Sigmoid colon (tissue), 7 donors: ENCODE results near the gene FOXN3. TPM values are rescaled to one million over a fixed set of nuclear protein-coding genes. Genes with fewer than 3 reads are reported as not detected.
A peak's percentile ranks its signal among the peaks of the same experiment; 100 is the strongest.

Experiments used
- DNase-seq: peaks from one replicate; pipeline ENCODE4 v3.0.0-alpha.2; 2019
- H3K27ac ChIP-seq, 4 donors: fragments of 200-600 bp; sonication (generic); one replicate each; pipeline ENCODE4 v1.5.1; 2016 to 2019; ENCODE audit warnings: mild to moderate bottlenecking in 1 of 4
- H3K27me3 ChIP-seq, 3 donors: fragments of 200-600 bp; sonication (generic); one replicate each; pipeline ENCODE4 v1.5.1; 2019; ENCODE audit warnings: mild to moderate bottlenecking in 1 of 3
- H3K36me3 ChIP-seq, 4 donors: fragments of 200-600 bp; sonication (generic); one replicate each; pipeline ENCODE4 v1.5.1; 2016 to 2019
- H3K4me1 ChIP-seq, 4 donors: fragments of 200-600 bp; sonication (generic); one replicate each; pipeline ENCODE4 v1.5.1; 2017 to 2019
- H3K4me3 ChIP-seq, 4 donors: fragments of 200-600 bp; sonication (generic); one replicate each; pipeline ENCODE4 v1.5.1; 2017 to 2019; ENCODE audit warnings: mild to moderate bottlenecking in 2 of 4, moderate library complexity in 1 of 4
- H3K9me3 ChIP-seq, 4 donors: fragments of 200-600 bp in 3 of 4; sonication (generic) in 3 of 4; one replicate each; pipeline versions ENCODE4 v1.5.1 to v1.6.1; 2013 to 2019
- EP300 ChIP-seq, 4 donors: sonication (generic); formaldehyde crosslinking; IDR thresholded peaks; one replicate each; pipeline ENCODE4 v1.6.1; 2017; ENCODE audit warnings: antibody characterized with exemption in 4 of 4
- POLR2A ChIP-seq, 2 donors: fragments of 450-650 bp; IDR thresholded peaks; one replicate each; pipeline ENCODE4 v1.6.1; 2016; ENCODE audit warnings: antibody characterized with exemption in 2 of 2, mild to moderate bottlenecking in 2 of 2, moderate library complexity in 2 of 2
- POLR2AphosphoS5 ChIP-seq, 4 donors: sonication (generic); formaldehyde crosslinking; IDR thresholded peaks; one replicate each; pipeline ENCODE4 v1.6.1; 2017; ENCODE audit warnings: antibody characterized with exemption in 4 of 4
- WGBS, 2 donors: extraction: QIAGEN DNeasy Blood & Tissue Kit; methylation state at CpG; one replicate each; pipeline ENCODE4 v1.1.7; 2013; 5-methylcytosine and 5-hydroxymethylcytosine counted together
- intact Hi-C: fragments of 100-400 bp; cut with DNase I; formaldehyde crosslinking; loops from one replicate; pipeline ENCODE4 v1.15.1; 2023
- polyA plus RNA-seq, 3 donors: library from polyadenylated mRNA; stranded (reverse); fragments of 200-250 nt; gene quantifications; one replicate each; pipeline ENCODE4 v1.2.3, GENCODE V29; 2013
- total RNA-seq, 4 donors: library from RNA; depleted of rRNA; stranded (reverse); fragments of >200 nt; gene quantifications; one replicate each; pipeline ENCODE4 v1.1.0, GENCODE V29; 2016
- TF ChIP-seq, protein P1 (sequence below), 4 experiments: fragments of 450-650 bp in 3 of 4; fragments of 200-600 bp in 1 of 4; IDR thresholded peaks; one replicate each; pipeline ENCODE4 v1.5.1; 2016 to 2019; ENCODE audit warnings: antibody characterized with exemption in 4 of 4, mild to moderate bottlenecking in 3 of 4, moderate library complexity in 2 of 4
- donor health status: healthy with polysubstance abuse.
- donor health status: Bipolar disorder and iron deficiency.
- donor health status: healthy.

Gene FOXN3
- total and polyA plus RNA-seq, 7 donors = 24.6 to 146 (median 104) TPM

DNA sequence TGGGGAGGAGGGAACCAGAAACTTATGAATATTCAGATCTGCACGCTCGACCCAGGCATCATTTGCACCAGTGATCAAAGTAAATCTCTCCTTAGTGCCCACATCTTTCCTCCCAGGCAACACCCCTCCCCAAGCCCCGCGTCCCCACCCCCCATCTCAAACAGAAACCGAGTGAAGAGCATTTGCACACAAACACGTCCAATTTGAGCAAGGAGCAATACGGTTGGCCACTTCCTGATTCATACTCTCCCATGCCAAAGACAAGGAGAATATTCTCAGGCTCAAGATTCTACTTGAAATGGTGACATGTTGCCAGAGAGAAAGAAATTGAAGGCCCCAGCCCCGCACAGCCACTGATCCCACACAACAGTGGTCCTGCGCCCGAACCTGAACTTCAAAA is 7.1 kb downstream of the FOXN3 start:
- Histone ChIP-seq H3K36me3 (peaks cover 0 to 18% (median 4%) of the 10 kb centered on the region in 4 donors), H3K4me1 (peaks cover 0 to 65% (median 55%) of the 10 kb centered on the region in 4 donors), H3K9me3 (no peaks in the 10 kb centered on the region), H3K27me3 (no peaks in the 10 kb centered on the region), H3K27ac (peak overlapping the region in 3 of 4 donors; percentile 31 to 52 (median 40)), H3K4me3 (no peak overlapping the region)
- DNase-seq = peak; percentile 35
- 56 to 63% methylated on average over 10 of the region's 10 CpGs for WGBS, 2 donors
- intact Hi-C loops = loop anchor here (5.0 kb wide), 1 partner anchor 58 kb away; no protein-coding TSS in a partner anchor
- TF ChIP-seq EP300 (IDR thresholded peaks at IDR 0.05) (no peak), POLR2A (IDR thresholded peaks at IDR 0.05) (no peak), POLR2AphosphoS5 (IDR thresholded peaks at IDR 0.05) (no peak)
- TF ChIP-seq, protein P1, sequence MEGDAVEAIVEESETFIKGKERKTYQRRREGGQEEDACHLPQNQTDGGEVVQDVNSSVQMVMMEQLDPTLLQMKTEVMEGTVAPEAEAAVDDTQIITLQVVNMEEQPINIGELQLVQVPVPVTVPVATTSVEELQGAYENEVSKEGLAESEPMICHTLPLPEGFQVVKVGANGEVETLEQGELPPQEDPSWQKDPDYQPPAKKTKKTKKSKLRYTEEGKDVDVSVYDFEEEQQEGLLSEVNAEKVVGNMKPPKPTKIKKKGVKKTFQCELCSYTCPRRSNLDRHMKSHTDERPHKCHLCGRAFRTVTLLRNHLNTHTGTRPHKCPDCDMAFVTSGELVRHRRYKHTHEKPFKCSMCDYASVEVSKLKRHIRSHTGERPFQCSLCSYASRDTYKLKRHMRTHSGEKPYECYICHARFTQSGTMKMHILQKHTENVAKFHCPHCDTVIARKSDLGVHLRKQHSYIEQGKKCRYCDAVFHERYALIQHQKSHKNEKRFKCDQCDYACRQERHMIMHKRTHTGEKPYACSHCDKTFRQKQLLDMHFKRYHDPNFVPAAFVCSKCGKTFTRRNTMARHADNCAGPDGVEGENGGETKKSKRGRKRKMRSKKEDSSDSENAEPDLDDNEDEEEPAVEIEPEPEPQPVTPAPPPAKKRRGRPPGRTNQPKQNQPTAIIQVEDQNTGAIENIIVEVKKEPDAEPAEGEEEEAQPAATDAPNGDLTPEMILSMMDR (IDR thresholded peaks at IDR 0.05) = no peak

- peaks cover 0 to 18% (median 4%) of the 10 kb centered on the region in 4 donors for H3K36me3 ChIP-seq
- intact Hi-C loops = no loop called here
- DNase-seq = peak; percentile 20
- 77 to 78% methylated on average over 14 of the region's 14 CpGs for WGBS, 2 donors
- H3K27ac ChIP-seq = peak overlapping the region in 3 of 4 donors; percentile 31 to 52 (median 40)
- TF ChIP-seq POLR2A (IDR thresholded peaks at IDR 0.05) = no peak
- no peak for TF ChIP-seq EP300 (IDR thresholded peaks at IDR 0.05)
- TF ChIP-seq POLR2AphosphoS5 (IDR thresholded peaks at IDR 0.05) = no peak
- TF ChIP-seq, protein P1 (IDR thresholded peaks at IDR 0.05) = no peak
- H3K4me1 ChIP-seq = peaks cover 0 to 57% (median 48%) of the 10 kb centered on the region in 4 donors
- H3K4me3 ChIP-seq = no peak overlapping the region
- H3K9me3 ChIP-seq = no peaks in the 10 kb centered on the region
- H3K27me3 ChIP-seq = no peaks in the 10 kb centered on the region
Observed at GRCh38 chr14:89408907-89409700, 7.9 kb downstream of the FOXN3 start.

- no peak for DNase-seq
- no peak for TF ChIP-seq EP300 (IDR thresholded peaks at IDR 0.05)
- TF ChIP-seq POLR2A (IDR thresholded peaks at IDR 0.05) = no peak
- TF ChIP-seq, protein P1 (IDR thresholded peaks at IDR 0.05) = no peak
- TF ChIP-seq POLR2AphosphoS5 (IDR thresholded peaks at IDR 0.05) = no peak
- H3K4me3 ChIP-seq = no peak overlapping the region
- H3K4me1 ChIP-seq = peaks cover 0 to 55% (median 48%) of the 10 kb centered on the region in 4 donors
- H3K27me3 ChIP-seq = no peaks in the 10 kb centered on the region
- H3K9me3 ChIP-seq = no peaks in the 10 kb centered on the region
- peak overlapping the region in 1 of 4 donors; percentile 25 for H3K27ac ChIP-seq
- intact Hi-C loops = no loop called here
- WGBS, 2 donors = 75 to 77% methylated on average over 4 of the region's 4 CpGs
- H3K36me3 ChIP-seq = peaks cover 0 to 18% (median 4%) of the 10 kb centered on the region in 4 donors
Observed at GRCh38 chr14:89407856-89408255, 9.2 kb downstream of the FOXN3 start.

GRCh38 chr14:89406941-89407340 is 10.1 kb downstream of the FOXN3 start:
- no peak overlapping the region for H3K4me3 ChIP-seq
- DNase-seq = no peak
- no peaks in the 10 kb centered on the region for H3K27me3 ChIP-seq
- H3K4me1 ChIP-seq = peaks cover 0 to 62% (median 51%) of the 10 kb centered on the region in 4 donors
- TF ChIP-seq, protein P1 (IDR thresholded peaks at IDR 0.05) = no peak
- TF ChIP-seq POLR2AphosphoS5 (IDR thresholded peaks at IDR 0.05) (peak in 1 of 4 donors; percentile 40), EP300 (IDR thresholded peaks at IDR 0.05) (peak in 1 of 4 donors; percentile 10), POLR2A (IDR thresholded peaks at IDR 0.05) (no peak)
- no peaks in the 10 kb centered on the region for H3K9me3 ChIP-seq
- H3K36me3 ChIP-seq = peaks cover 0 to 13% (median 4%) of the 10 kb centered on the region in 4 donors
- H3K27ac ChIP-seq = peak overlapping the region in 2 of 4 donors; percentile 25 to 31
- intact Hi-C loops = no loop called here
- WGBS, 2 donors = 19 to 22% methylated on average over 4 of the region's 4 CpGs
